GM18868 (cell line): ENCODE measurements around the gene ETFA.

ENCODE experiments used
- ATAC-seq: cut with Tn5 transposase; IDR thresholded peaks from one replicate; pipeline ENCODE4 v1.9.1; 2021; ENCODE audit warnings: mild to moderate bottlenecking, moderate library complexity; ENCODE audit not compliant: unreplicated experiment

ETFA gene

GRCh38 chr15:76223521-76223920 is 87.7 kb downstream of the ETFA start:
- ATAC-seq: peak; percentile 83

- no peak for ATAC-seq
Measured at GRCh38 chr15:76222159-76222558, 89.1 kb downstream of the ETFA start.

- ATAC-seq: no peak
Measured at GRCh38 chr15:76221085-76221767, 90.0 kb downstream of the ETFA start.

- no peak for ATAC-seq
Measured at GRCh38 chr15:76217882-76218217, 93.4 kb downstream of the ETFA start.

- ATAC-seq: no peak
Measured at GRCh38 chr15:76217029-76217881, 94.0 kb downstream of the ETFA start.

GRCh38 chr15:76215634-76216033 is 95.6 kb downstream of the ETFA start:
- ATAC-seq: no peak

GRCh38 chr15:76209942-76210341 is 101.3 kb downstream of the ETFA start:
- ATAC-seq: no peak

GRCh38 chr15:76209523-76209922 is 101.7 kb downstream of the ETFA start:
- ATAC-seq: no peak

- no peak for ATAC-seq
Measured at GRCh38 chr15:76208786-76209424, 102.4 kb downstream of the ETFA start.

GRCh38 chr15:76208084-76208785 is 103.0 kb downstream of the ETFA start:
- no peak for ATAC-seq

- no peak for ATAC-seq
Measured at GRCh38 chr15:76206325-76206976, 104.8 kb downstream of the ETFA start.

GRCh38 chr15:76204916-76205460 is 106.3 kb downstream of the ETFA start:
- ATAC-seq: no peak

GRCh38 chr15:76204109-76204845 is 107.0 kb downstream of the ETFA start:
- no peak for ATAC-seq

GRCh38 chr15:76203346-76204108 is 107.7 kb downstream of the ETFA start:
- ATAC-seq: no peak

GRCh38 chr15:76201536-76202255 is 109.6 kb downstream of the ETFA start:
- no peak for ATAC-seq

GRCh38 chr15:76200641-76201105 is 110.6 kb downstream of the ETFA start:
- no peak for ATAC-seq

- no peak for ATAC-seq
Measured at GRCh38 chr15:76200083-76200465, 111.2 kb downstream of the ETFA start.
